GM12878 (cell line): ENCODE results near the gene PADI3. TPM values are rescaled to one million over a fixed set of nuclear protein-coding genes. Genes with fewer than 3 reads are reported as not detected.

Experiments used
- ATAC-seq: fragments of 200-7000 bp; cut with Tn5 transposase; 3 replicates; pipeline ENCODE4 v1.9.1; 2020; ENCODE audit warnings: mild to moderate bottlenecking, moderate library complexity
- BruUV-seq: library from RNA; stranded (reverse); fragments of 400-500 nt; replicated peaks from 2 replicates; lab custom pipeline; 2021; lab: Mats Ljungman, UMichigan
- CTCF ChIA-PET: fragments of 300-600 bp; sonication (Branson Sonifier 250); formaldehyde crosslinking; extraction: SDS; loops from one replicate; lab custom pipeline; 2021; ENCODE audit warnings: inconsistent platforms; lab: Yijun Ruan, JAX
- POLR2A ChIA-PET: fragments of 350-600 bp; formaldehyde crosslinking; extraction: SDS; loops from one replicate; lab custom pipeline; 2021; ENCODE audit warnings: inconsistent platforms; lab: Charles Lee
- RAD21 ChIA-PET: fragments of 300-600 bp; sonication (Branson Sonifier 250); formaldehyde crosslinking; loops from one replicate; lab custom pipeline; 2023; ENCODE audit warnings: antibody characterized with exemption; ENCODE audit not compliant: unreplicated experiment; lab: Charles Lee
- SMC1A ChIA-PET: fragments of 300-600 bp; sonication (Branson Sonifier 250); formaldehyde crosslinking; loops from one replicate; lab custom pipeline; 2023; ENCODE audit not compliant: unreplicated experiment, uncharacterized antibody; lab: Charles Lee
- DNase-seq: peaks from one replicate; pipeline ENCODE4 v3.0.0-alpha.2; 2011; ENCODE audit warnings: low read depth, low spot score
- FAIRE-seq: peaks from 3 replicates; lab custom pipeline; 2011; peaks lifted over from hg19 to GRCh38; lab: Jason Lieb, UNC
- H2AFZ ChIP-seq: 2 replicates; pipeline ENCODE4 v1.6.0; 2011; ENCODE audit warnings: low read depth, low read length, control low read depth; ENCODE audit not compliant: control insufficient read depth
- H3K27ac ChIP-seq: 2 replicates; pipeline ENCODE4 v1.5.1; 2011; ENCODE audit warnings: control low read depth; ENCODE audit not compliant: control insufficient read depth, insufficient read depth
- H3K27me3 ChIP-seq, 2 experiments: replicated peaks in 1 of 2; 2 replicates each; pipeline versions ENCODE4 v1.6.0 to v1.6.1; 2011; ENCODE audit warnings: low read length in 1 of 2; ENCODE audit not compliant: control insufficient read depth in 2 of 2, insufficient read depth in 2 of 2
- H3K36me3 ChIP-seq, 2 experiments: 2 replicates each; pipeline ENCODE4 v1.5.1; 2011; ENCODE audit warnings: low read length in 1 of 2; ENCODE audit not compliant: control insufficient read depth in 2 of 2, insufficient read depth in 2 of 2
- H3K4me1 ChIP-seq: 2 replicates; pipeline ENCODE4 v1.6.1; 2011; ENCODE audit warnings: mild to moderate bottlenecking, low read length, moderate library complexity, mixed read lengths; ENCODE audit not compliant: control insufficient read depth, insufficient read depth
- H3K4me2 ChIP-seq: 2 replicates; pipeline ENCODE4 v1.6.0; 2011; ENCODE audit warnings: control low read depth; ENCODE audit not compliant: control insufficient read depth, insufficient read depth
- H3K4me3 ChIP-seq: fragments of 200-600 bp; sonication (generic); 2 replicates; pipeline ENCODE4 v1.5.1; 2016
- H3K79me2 ChIP-seq: 2 replicates; pipeline ENCODE4 v1.6.0; 2011; ENCODE audit warnings: low read length; ENCODE audit not compliant: control insufficient read depth, insufficient read depth
- H3K9ac ChIP-seq: 2 replicates; pipeline ENCODE4 v1.8.0; 2011; ENCODE audit warnings: low read length, control low read depth, mixed read lengths; ENCODE audit not compliant: control insufficient read depth, insufficient read depth
- H3K9me3 ChIP-seq: replicated peaks from 3 replicates; pipeline ENCODE4 v1.5.1; 2011; ENCODE audit warnings: mild to moderate bottlenecking, low read length; ENCODE audit not compliant: control insufficient read depth, insufficient read depth
- H4K20me1 ChIP-seq: 2 replicates; pipeline ENCODE4 v1.6.0; 2011; ENCODE audit not compliant: control insufficient read depth, insufficient read depth
- NR2C2 ChIP-seq: IDR thresholded peaks from 2 replicates; pipeline ENCODE4 v1.6.1; 2011; ENCODE audit warnings: borderline replicate concordance, low read depth; ENCODE audit not compliant: control insufficient read depth, insufficient read length
- PML ChIP-seq: IDR thresholded peaks from 2 replicates; pipeline ENCODE4 v1.6.1; 2012; ENCODE audit warnings: low read length, inconsistent platforms
- WGBS: methylation state at CpG from one replicate; pipeline ENCODE4 v1.1.6; 2016; ENCODE audit warnings: low lambda C conversion rate; ENCODE audit not compliant: insufficient replicate concordance, insufficient coverage; ENCODE audit errors: missing lambda C conversion rate; 5-methylcytosine and 5-hydroxymethylcytosine counted together
- in situ Hi-C: fragments of 300-500 bp; cut with MboI; formaldehyde crosslinking; loops from 9 replicates; pipeline ENCODE4 v1.14.3; 2018; ENCODE audit warnings: mixed read lengths
- intact Hi-C: fragments of 100-400 bp; cut with micrococcal nuclease; formaldehyde crosslinking; loops from one replicate; pipeline ENCODE4 v1.14.2; 2022; ENCODE audit not compliant: unreplicated experiment
- polyA plus RNA-seq, 11 experiments: library from polyadenylated mRNA; depleted of rRNA in 4 of 11; unstranded in 6 of 11; stranded (reverse) in 5 of 11; fragments of >200 nt; fragmentation: Nextera tagmentation in 4 of 11; fragmentation: Illumina TruSeq in 1 of 11; extraction: Ambion mirVana in 4 of 11; extraction: Trizol in 1 of 11; gene quantifications; 1 replicate in 1 of 11; 2 replicates in 10 of 11; pipeline versions ENCODE4 v1.2.1 to v1.2.3, GENCODE V29; 2011 to 2016; ENCODE audit warnings: inconsistent platforms in 2 of 11, missing spikeins in 2 of 11, low read depth in 1 of 11
- total RNA-seq, 4 experiments: library from RNA; depleted of rRNA in 3 of 4; stranded (reverse); fragments of >200 nt in 3 of 4; fragmentation: Illumina TruSeq in 1 of 4; extraction: Trizol in 1 of 4; gene quantifications; 2 replicates each; pipeline versions ENCODE4 v1.2.1 to v1.2.3, GENCODE V29; 2013 to 2021

PADI3 gene
- total and polyA plus RNA-seq, 10 of the 15 experiments (the other 5 are each of a cell fraction or from before 2014, with no cell fraction given), result 0.01 TPM; not detected in 9

DNA sequence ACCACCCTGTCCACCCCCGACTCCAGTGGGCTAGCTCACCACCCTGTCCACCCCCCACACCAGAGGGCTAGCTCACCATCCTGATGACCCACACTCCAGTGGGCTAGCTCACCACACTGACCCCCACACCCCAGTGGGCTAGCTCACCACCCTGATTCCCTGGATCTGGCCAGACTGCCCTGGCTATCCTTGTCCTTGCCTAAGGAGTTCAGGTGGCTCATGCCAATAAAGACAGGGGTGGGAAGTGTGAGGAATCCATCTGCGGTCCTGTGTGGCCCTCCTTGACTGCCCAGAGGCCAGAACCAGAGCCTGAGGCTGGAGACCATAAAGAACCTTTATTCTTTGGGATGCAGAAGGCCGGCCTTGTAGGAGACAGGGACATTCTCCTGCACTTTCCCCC is 40.4 kb upstream of the PADI3 start:
- Histone ChIP-seq H3K4me3 (no peak overlapping the region), H3K27me3 (peaks cover 0 to 2% of the 10 kb centered on the region in 2 experiments; a peak in 2 of 4 replicates), H2AFZ (no peak overlapping the region), H3K4me2 (no peak overlapping the region), H3K27ac (no peak overlapping the region), H3K36me3 (no peaks in the 10 kb centered on the region), H3K9me3 (no peaks in the 10 kb centered on the region), H3K9ac (no peak overlapping the region), H3K79me2 (no peaks in the 10 kb centered on the region), H4K20me1 (no peaks in the 10 kb centered on the region), H3K4me1 (peaks cover 14% of the 10 kb centered on the region)
- in situ Hi-C loops, result no loop called here
- WGBS, result 62% methylated on average over 2 of the region's 3 CpGs
- POLR2A ChIA-PET, result interaction anchor here (1.1 to 2.2 kb wide), 3 partner anchors 8 to 88 kb away, joined by 3 to 8 read pairs (median 4); no protein-coding TSS in a partner anchor
- SMC1A ChIA-PET, result interaction anchor here (1.3 to 2.8 kb wide), 7 partner anchors 9 to 87 kb away, joined by 3 to 26 read pairs (median 5); no protein-coding TSS in a partner anchor
- DNase-seq (no peak), ATAC-seq (no peak), FAIRE-seq (no peak)
- intact Hi-C loops, result no loop called here
- RAD21 ChIA-PET, result interaction anchor here (1.0 to 2.8 kb wide), 5 partner anchors 41 to 88 kb away, joined by 3 to 37 read pairs (median 7); no protein-coding TSS in a partner anchor
- no peak for TF ChIP-seq NR2C2
- no TSS peak for BruUV-seq
- CTCF ChIA-PET, result interaction anchor here (0.9 to 3.4 kb wide), 6 partner anchors 8 to 148 kb away, joined by 3 to 18 read pairs (median 4); no protein-coding TSS in a partner anchor

- DNase-seq, result no peak
Measured at GRCh38 chr1:17209430-17209829, 39.5 kb upstream of the PADI3 start.

More at GRCh38 chr1:17209430-17209829, 39.5 kb upstream of the PADI3 start:
- Histone ChIP-seq H3K36me3 (no peaks in the 10 kb centered on the region), H3K27ac (no peak overlapping the region), H2AFZ (no peak overlapping the region), H3K27me3 (peaks cover 0 to 2% of the 10 kb centered on the region in 2 experiments; a peak in 1 of 4 replicates), H4K20me1 (no peaks in the 10 kb centered on the region), H3K4me2 (no peak overlapping the region), H3K4me3 (no peak overlapping the region), H3K4me1 (peaks cover 14% of the 10 kb centered on the region), H3K9me3 (no peaks in the 10 kb centered on the region), H3K9ac (no peak overlapping the region), H3K79me2 (no peaks in the 10 kb centered on the region)
- SMC1A ChIA-PET, result interaction anchor here (0.6 to 1.2 kb wide), 2 partner anchors 16 to 84 kb away, joined by 3 to 4 read pairs; no protein-coding TSS in a partner anchor
- in situ Hi-C loops, result no loop called here
- no TSS peak for BruUV-seq
- ATAC-seq (no peak), FAIRE-seq (no peak)
- RAD21 ChIA-PET, result no interaction called here
- intact Hi-C loops, result no loop called here
- CTCF ChIA-PET, result interaction anchor here (1.4 kb wide), 1 partner anchor 81 kb away, joined by 3 read pairs; no protein-coding TSS in a partner anchor
- no peak for TF ChIP-seq PML
- 58% methylated on average over 5 of the region's 5 CpGs for WGBS
- POLR2A ChIA-PET, result no interaction called here
